Body of pancreas (tissue), 4 donors: ENCODE measurements around the gene FAM180A. TPM values are rescaled to one million over a fixed set of nuclear protein-coding genes. Genes with fewer than 3 reads are reported as not detected.

ENCODE experiments used
- ATAC-seq: fragments of 150-250 bp; one replicate; pipeline ENCODE4 v1.9.1; 2016
- DNase-seq, 4 donors: peaks; one replicate each; pipeline ENCODE4 v3.0.0-alpha.2; 2019
- H3K27ac ChIP-seq, 4 donors: fragments of 200-600 bp; sonication (generic); 1 replicate in 3 of 4; 2 replicates in 1 of 4; pipeline versions ENCODE4 v1.5.1 to v1.6.1; 2016 to 2019; ENCODE audit warnings: mild to moderate bottlenecking in 1 of 4, mixed read lengths in 1 of 4, moderate library complexity in 1 of 4
- H3K27me3 ChIP-seq, 2 donors: fragments of 200-600 bp; sonication (generic); one replicate each; pipeline ENCODE4 v1.6.0; 2016; ENCODE audit warnings: mild to moderate bottlenecking in 1 of 2
- H3K36me3 ChIP-seq, 2 donors: fragments of 200-600 bp; sonication (generic); replicated peaks in 1 of 2; 2 replicates each; pipeline ENCODE4 v1.5.1; 2016; ENCODE audit warnings: low read depth in 2 of 2; ENCODE audit not compliant: insufficient read depth in 1 of 2
- H3K4me1 ChIP-seq: fragments of 200-600 bp; sonication (generic); one replicate; pipeline ENCODE4 v1.6.0; 2016
- H3K4me3 ChIP-seq, 2 donors: fragments of 200-600 bp; sonication (generic); 1 replicate in 1 of 2; 2 replicates in 1 of 2; pipeline ENCODE4 v1.5.1; 2016 to 2019
- H3K9me3 ChIP-seq, 3 donors: fragments of 200-600 bp; sonication (generic); 1 replicate in 2 of 3; 2 replicates in 1 of 3; pipeline ENCODE4 v1.5.1; 2016
- CTCF ChIP-seq, 7 experiments: fragments of 450-650 bp in 4 of 7; fragments of 200-600 bp in 3 of 7; sonication (generic) in 3 of 7; IDR thresholded peaks; one replicate each; pipeline ENCODE4 v1.5.1; 2016 to 2019; ENCODE audit warnings: antibody characterized with exemption in 7 of 7
- POLR2A ChIP-seq, 3 donors: fragments of 450-650 bp; IDR thresholded peaks; one replicate each; pipeline ENCODE4 v1.6.1; 2016; ENCODE audit warnings: antibody characterized with exemption in 3 of 3, mild to moderate bottlenecking in 2 of 3
- WGBS, 2 donors: methylation state at CpG; one replicate each; pipeline ENCODE4 v1.1.5; 2017; 5-methylcytosine and 5-hydroxymethylcytosine counted together
- intact Hi-C: fragments of 100-400 bp; cut with DNase I; formaldehyde crosslinking; loops from one replicate; pipeline ENCODE4 v1.15.1; 2023
- total RNA-seq, 2 donors: library from RNA; depleted of rRNA; stranded (reverse); fragments of >200 nt; gene quantifications; one replicate each; pipeline ENCODE4 v1.1.0, GENCODE V29; 2016

FAM180A gene
- total RNA-seq, 2 donors from 2014 or later = 3.1 TPM; not detected in 1

- intact Hi-C loops = no loop called here
- no peaks in the 10 kb centered on the region for H3K27me3 ChIP-seq
- no peak for TF ChIP-seq POLR2A (IDR thresholded peaks at IDR 0.05)
- no peak for TF ChIP-seq CTCF (IDR thresholded peaks at IDR 0.05)
- H3K27ac ChIP-seq = no peak overlapping the region
- WGBS, 2 donors = 0 to 31% methylated on average over 1 of the region's 1 CpG
- no peak overlapping the region for H3K4me3 ChIP-seq
- H3K4me1 ChIP-seq = no peaks in the 10 kb centered on the region
- ATAC-seq (no peak), DNase-seq (no peak)
- H3K9me3 ChIP-seq = no peaks in the 10 kb centered on the region
- peaks cover 0 to 1% of the 10 kb centered on the region in 2 donors for H3K36me3 ChIP-seq
Observed at GRCh38 chr7:135687466-135687865, 61.1 kb downstream of the FAM180A start.

- 81 to 85% methylated on average over 8 to 9 of the region's 9 CpGs for WGBS, 2 donors
- H3K4me1 ChIP-seq = no peaks in the 10 kb centered on the region
- H3K4me3 ChIP-seq = no peak overlapping the region
- intact Hi-C loops = no loop called here
- H3K27ac ChIP-seq = no peak overlapping the region
- H3K27me3 ChIP-seq = no peaks in the 10 kb centered on the region
- DNase-seq (no peak), ATAC-seq (no peak)
- H3K36me3 ChIP-seq = no peaks in the 10 kb centered on the region
- H3K9me3 ChIP-seq = no peaks in the 10 kb centered on the region
- TF ChIP-seq CTCF (IDR thresholded peaks at IDR 0.05) (no peak), POLR2A (IDR thresholded peaks at IDR 0.05) (no peak)
Observed at GRCh38 chr7:135685306-135686084, 63.1 kb downstream of the FAM180A start.

GRCh38 chr7:135684699-135685098 is 63.9 kb downstream of the FAM180A start:
- DNase-seq (no peak), ATAC-seq (no peak)
- Histone ChIP-seq H3K27me3 (no peaks in the 10 kb centered on the region), H3K36me3 (no peaks in the 10 kb centered on the region), H3K9me3 (no peaks in the 10 kb centered on the region), H3K4me3 (no peak overlapping the region), H3K4me1 (no peaks in the 10 kb centered on the region), H3K27ac (no peak overlapping the region)
- TF ChIP-seq CTCF (IDR thresholded peaks at IDR 0.05) = no peak
- TF ChIP-seq POLR2A (IDR thresholded peaks at IDR 0.05) = no peak
- 83 to 93% methylated on average over 5 of the region's 5 CpGs for WGBS, 2 donors
- intact Hi-C loops = no loop called here

GRCh38 chr7:135684136-135684535 is 64.5 kb downstream of the FAM180A start:
- WGBS, 2 donors = 68 to 73% methylated on average over 3 of the region's 3 CpGs
- Histone ChIP-seq H3K4me3 (no peak overlapping the region), H3K27me3 (no peaks in the 10 kb centered on the region), H3K4me1 (peaks cover 2% of the 10 kb centered on the region), H3K9me3 (no peaks in the 10 kb centered on the region), H3K36me3 (no peaks in the 10 kb centered on the region), H3K27ac (no peak overlapping the region)
- ATAC-seq (no peak), DNase-seq (no peak)
- intact Hi-C loops = no loop called here
- TF ChIP-seq CTCF (IDR thresholded peaks at IDR 0.05) = no peak
- no peak for TF ChIP-seq POLR2A (IDR thresholded peaks at IDR 0.05)

- 74 to 80% methylated on average over 3 of the region's 3 CpGs for WGBS, 2 donors
- H3K27ac ChIP-seq = no peak overlapping the region
- H3K36me3 ChIP-seq = no peaks in the 10 kb centered on the region
- intact Hi-C loops = no loop called here
- no peak for DNase-seq
- TF ChIP-seq POLR2A (IDR thresholded peaks at IDR 0.05) (no peak), CTCF (IDR thresholded peaks at IDR 0.05) (no peak)
- H3K4me3 ChIP-seq = no peak overlapping the region
- no peak for ATAC-seq
- no peaks in the 10 kb centered on the region for H3K9me3 ChIP-seq
- H3K27me3 ChIP-seq = no peaks in the 10 kb centered on the region
- H3K4me1 ChIP-seq = peaks cover 7% of the 10 kb centered on the region
Observed at GRCh38 chr7:135683609-135684008, 65.0 kb downstream of the FAM180A start.
